Lower lobe of right lung (tissue), 2 donors: ENCODE results near the gene ZNF12. TPM values are rescaled to one million over a fixed set of nuclear protein-coding genes. Genes with fewer than 3 reads are reported as not detected.

Experiments
- ATAC-seq, 2 donors: fragments of 200-7000 bp; cut with Tn5 transposase; one replicate each; pipeline ENCODE4 v1.9.1; 2020 to 2022; ENCODE audit warnings: mild to moderate bottlenecking in 2 of 2, moderate library complexity in 2 of 2
- DNase-seq: peaks from one replicate; pipeline ENCODE4 v3.0.0-alpha.2; 2020
- H3K27ac ChIP-seq: fragments of 200-600 bp; one replicate; pipeline ENCODE4 v1.8.0; 2022
- H3K27me3 ChIP-seq: fragments of 200-600 bp; one replicate; pipeline ENCODE4 v1.8.0; 2022; ENCODE audit warnings: low read depth
- H3K36me3 ChIP-seq: fragments of 200-600 bp; one replicate; pipeline ENCODE4 v1.8.0; 2022; ENCODE audit warnings: mild to moderate bottlenecking
- H3K4me1 ChIP-seq: fragments of 200-600 bp; one replicate; pipeline ENCODE4 v1.8.0; 2022
- H3K4me3 ChIP-seq: fragments of 200-600 bp; one replicate; pipeline ENCODE4 v1.8.0; 2022; ENCODE audit warnings: mild to moderate bottlenecking
- H3K9me3 ChIP-seq: fragments of 200-600 bp; one replicate; pipeline ENCODE4 v1.8.0; 2022
- intact Hi-C: fragments of 100-400 bp; cut with DNase I; formaldehyde crosslinking; loops from one replicate; pipeline ENCODE4 v1.11.0; 2022
- total RNA-seq: library from RNA; stranded (reverse); fragmentation: NEBNext Ultra II Directional; extraction: Animal tissue kit (Norgen Biotek cat#: 25700); gene quantifications from one replicate; pipeline ENCODE4 v1.2.1, GENCODE V29; 2021
- TF ChIP-seq, protein P1 (sequence below): fragments of 200-600 bp; IDR thresholded peaks from one replicate; pipeline ENCODE4 v1.8.0; 2022; ENCODE audit warnings: antibody characterized with exemption, mild to moderate bottlenecking
- donor health status: DM: no; HTN: yes; CAD: no; lungs with severe emphysema.

The ZNF12 gene
- total RNA-seq, 1 donor from 2014 or later: 23.4 TPM

DNA sequence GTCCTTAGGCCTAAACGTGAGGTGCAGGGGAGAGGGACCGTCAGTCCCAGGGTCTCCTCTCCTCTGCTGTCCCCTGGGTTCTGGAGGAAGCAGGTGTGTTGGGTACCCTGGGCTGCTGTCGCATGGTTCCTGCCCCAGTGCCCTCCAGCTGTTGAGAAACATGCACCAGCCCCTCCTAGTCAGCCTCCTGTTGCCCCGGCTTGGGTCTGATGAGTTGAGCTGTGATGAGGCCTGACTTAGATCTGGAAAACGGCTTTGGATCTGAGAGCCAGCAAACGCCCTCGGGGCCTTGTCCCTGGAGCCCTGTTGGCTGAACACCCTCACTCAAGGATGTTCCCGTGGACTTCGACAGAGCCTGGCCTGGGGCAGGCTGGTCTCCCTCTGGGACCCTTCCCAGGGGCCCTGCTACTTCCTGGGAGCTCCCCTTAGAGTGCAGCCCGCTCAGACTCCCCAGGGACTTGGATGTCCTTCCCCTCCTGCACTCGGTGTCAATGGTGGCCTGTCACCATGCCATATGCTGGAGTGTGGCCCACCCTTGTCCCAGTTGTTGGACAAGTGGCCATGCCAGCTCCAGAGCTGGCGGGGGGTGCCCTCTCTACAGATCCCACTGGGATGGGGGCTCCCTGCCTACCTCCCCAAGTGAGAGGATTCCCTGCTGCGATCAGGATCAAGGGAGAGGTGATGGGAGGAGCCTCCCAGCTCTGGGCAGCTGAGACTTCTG is 57.3 kb downstream of the ZNF12 start:
- H3K36me3 ChIP-seq: peaks cover 87% of the 10 kb centered on the region
- peak; percentile 36 for DNase-seq
- ATAC-seq: no peak

DNA sequence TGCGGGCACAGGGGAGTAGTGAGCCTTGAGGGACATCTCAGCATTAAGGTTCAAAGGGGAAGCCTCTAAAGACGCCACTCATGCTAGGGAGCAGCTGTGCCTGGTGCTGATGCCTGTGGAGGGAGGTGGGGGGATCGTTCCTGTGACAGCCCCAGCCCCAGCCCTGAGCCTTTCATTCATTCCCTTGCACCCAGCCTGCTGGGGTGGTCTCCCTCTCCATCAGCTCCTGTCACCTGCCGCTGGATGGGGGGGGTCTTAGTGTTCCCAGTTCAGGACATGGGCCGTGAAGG is 58.0 kb downstream of the ZNF12 start:
- no peaks in the 10 kb centered on the region for H3K4me1 ChIP-seq
- no peak overlapping the region for H3K4me3 ChIP-seq
- ATAC-seq (no peak), DNase-seq (no peak)
- peaks cover 89% of the 10 kb centered on the region for H3K36me3 ChIP-seq
- peaks cover 6% of the 10 kb centered on the region for H3K9me3 ChIP-seq
- H3K27me3 ChIP-seq: no peaks in the 10 kb centered on the region
- TF ChIP-seq, protein P1, sequence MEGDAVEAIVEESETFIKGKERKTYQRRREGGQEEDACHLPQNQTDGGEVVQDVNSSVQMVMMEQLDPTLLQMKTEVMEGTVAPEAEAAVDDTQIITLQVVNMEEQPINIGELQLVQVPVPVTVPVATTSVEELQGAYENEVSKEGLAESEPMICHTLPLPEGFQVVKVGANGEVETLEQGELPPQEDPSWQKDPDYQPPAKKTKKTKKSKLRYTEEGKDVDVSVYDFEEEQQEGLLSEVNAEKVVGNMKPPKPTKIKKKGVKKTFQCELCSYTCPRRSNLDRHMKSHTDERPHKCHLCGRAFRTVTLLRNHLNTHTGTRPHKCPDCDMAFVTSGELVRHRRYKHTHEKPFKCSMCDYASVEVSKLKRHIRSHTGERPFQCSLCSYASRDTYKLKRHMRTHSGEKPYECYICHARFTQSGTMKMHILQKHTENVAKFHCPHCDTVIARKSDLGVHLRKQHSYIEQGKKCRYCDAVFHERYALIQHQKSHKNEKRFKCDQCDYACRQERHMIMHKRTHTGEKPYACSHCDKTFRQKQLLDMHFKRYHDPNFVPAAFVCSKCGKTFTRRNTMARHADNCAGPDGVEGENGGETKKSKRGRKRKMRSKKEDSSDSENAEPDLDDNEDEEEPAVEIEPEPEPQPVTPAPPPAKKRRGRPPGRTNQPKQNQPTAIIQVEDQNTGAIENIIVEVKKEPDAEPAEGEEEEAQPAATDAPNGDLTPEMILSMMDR: no peak
- intact Hi-C loops: no loop called here
- H3K27ac ChIP-seq: no peak overlapping the region

More for the DNA sequence above, 57.3 kb downstream of the ZNF12 start:
- no peaks in the 10 kb centered on the region for H3K4me1 ChIP-seq
- TF ChIP-seq, protein P1: no peak
- H3K27ac ChIP-seq: no peak overlapping the region
- H3K9me3 ChIP-seq: peaks cover 6% of the 10 kb centered on the region
- no peak overlapping the region for H3K4me3 ChIP-seq
- intact Hi-C loops: no loop called here
- no peaks in the 10 kb centered on the region for H3K27me3 ChIP-seq

DNA sequence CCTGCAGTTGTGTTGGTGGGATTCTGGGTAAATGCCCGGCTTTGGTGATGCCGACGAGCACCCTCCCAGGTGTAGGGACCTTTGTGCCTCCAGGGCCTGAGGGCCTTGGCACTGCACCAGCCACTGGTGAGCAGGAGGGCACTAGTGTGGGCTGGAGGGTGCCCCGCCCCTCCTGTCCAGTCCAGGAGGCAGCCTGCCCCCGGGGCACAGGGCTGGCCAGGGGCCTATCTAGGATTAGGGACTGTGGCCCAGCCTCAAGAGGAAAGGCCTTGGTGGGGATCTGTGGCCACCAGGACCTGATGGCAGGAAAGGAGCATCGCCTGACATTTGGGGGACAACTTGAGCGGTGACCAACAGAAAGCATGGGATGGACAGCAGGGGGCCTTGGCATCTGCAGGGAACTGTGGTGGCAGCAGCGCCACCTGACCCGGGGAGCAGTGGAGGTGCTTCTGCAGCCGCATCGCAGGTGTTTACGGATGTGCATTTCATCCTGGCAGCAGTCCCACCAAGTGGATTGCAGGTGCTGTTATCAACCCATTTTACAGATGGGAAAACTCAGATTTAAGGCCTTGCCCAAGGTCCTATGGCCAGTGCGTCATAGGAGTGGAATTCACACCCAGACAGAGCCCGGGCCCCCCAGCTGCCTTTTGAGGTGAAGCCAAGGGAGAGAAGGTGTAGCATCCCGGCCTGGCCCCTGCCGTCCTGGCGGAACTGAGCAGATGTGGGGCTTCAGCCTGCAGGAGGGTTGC is 58.5 kb downstream of the ZNF12 start:
- Histone ChIP-seq H3K9me3 (peaks cover 6% of the 10 kb centered on the region), H3K27me3 (no peaks in the 10 kb centered on the region), H3K27ac (no peak overlapping the region), H3K4me3 (no peak overlapping the region), H3K4me1 (no peaks in the 10 kb centered on the region), H3K36me3 (peaks cover 94% of the 10 kb centered on the region)
- TF ChIP-seq, protein P1: no peak
- no peak for ATAC-seq
- DNase-seq: no peak
- intact Hi-C loops: no loop called here

DNA sequence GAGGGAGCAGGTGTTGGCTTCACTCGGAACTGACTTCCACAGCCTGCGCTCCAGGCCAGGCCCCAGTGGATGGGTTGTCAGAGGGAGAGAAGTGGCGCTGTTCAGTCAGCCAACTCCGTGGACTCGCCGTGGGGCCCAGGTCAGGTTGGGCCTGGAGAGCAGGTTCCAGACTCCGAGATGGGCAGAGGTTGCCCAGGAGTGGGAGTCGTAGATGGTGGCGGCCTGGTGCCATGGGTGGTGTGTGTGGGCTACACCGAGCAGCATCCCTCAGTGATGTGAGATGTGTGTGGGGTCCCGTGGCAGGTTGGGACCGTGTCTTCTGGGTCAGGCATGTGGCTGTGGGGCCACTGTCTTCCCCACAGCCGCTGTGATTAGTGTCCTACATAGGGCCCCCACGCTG is 59.2 kb downstream of the ZNF12 start:
- H3K4me3 ChIP-seq: no peak overlapping the region
- DNase-seq: no peak
- intact Hi-C loops: no loop called here
- H3K27ac ChIP-seq: no peak overlapping the region
- TF ChIP-seq, protein P1: no peak
- no peaks in the 10 kb centered on the region for H3K4me1 ChIP-seq
- no peak for ATAC-seq
- H3K36me3 ChIP-seq: peaks cover 99% of the 10 kb centered on the region
- H3K9me3 ChIP-seq: peaks cover 6% of the 10 kb centered on the region
- H3K27me3 ChIP-seq: no peaks in the 10 kb centered on the region

DNA sequence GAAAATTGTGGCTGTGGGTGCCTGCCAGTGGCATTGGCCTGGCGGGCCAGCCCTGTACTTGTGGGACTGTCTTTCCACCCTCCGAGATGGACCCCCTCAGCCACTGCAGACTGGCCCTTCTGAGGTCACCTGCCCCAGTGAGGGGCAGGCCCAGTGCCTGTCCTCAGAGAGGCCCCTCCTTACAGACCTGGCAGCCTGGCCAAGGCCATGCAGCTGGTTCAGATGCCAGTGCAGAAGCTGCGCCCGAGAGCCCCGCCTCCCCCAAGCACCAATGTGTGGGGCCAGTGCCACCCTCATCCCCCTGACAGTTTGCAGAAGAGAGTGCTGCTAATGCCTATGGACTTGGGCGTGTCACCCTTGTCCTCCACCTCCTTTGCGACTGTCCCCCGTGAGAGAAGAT is 59.7 kb downstream of the ZNF12 start:
- Histone ChIP-seq H3K27me3 (no peaks in the 10 kb centered on the region), H3K4me3 (no peak overlapping the region), H3K9me3 (peaks cover 3% of the 10 kb centered on the region), H3K4me1 (no peaks in the 10 kb centered on the region), H3K36me3 (peaks cover 99% of the 10 kb centered on the region), H3K27ac (no peak overlapping the region)
- intact Hi-C loops: no loop called here
- ATAC-seq (no peak), DNase-seq (no peak)
- TF ChIP-seq, protein P1: no peak
